K562 (cell line): ENCODE measurements around the gene ADGRE2.

Source experiments
- CEBPB ChIP-seq: fragments of 450-650 bp; IDR thresholded peaks from 2 replicates; pipeline ENCODE4 v1.6.1; 2016; ENCODE audit warnings: missing genetic modification characterization, missing compliant biosample characterization
- CTCF ChIP-seq, 3 experiments: IDR thresholded peaks in 2 of 3; conservative IDR thresholded peaks in 1 of 3; 2 replicates each; pipeline ENCODE4 v1.5.1; 2011 to 2012; ENCODE audit warnings: low read length in 3 of 3, mild to moderate bottlenecking in 3 of 3, control low read depth in 2 of 3, improper control_type of control experiment in 1 of 3, inconsistent platforms in 1 of 3, low read depth in 1 of 3, mixed read lengths in 1 of 3, moderate library complexity in 1 of 3; ENCODE audit not compliant: insufficient read depth in 2 of 3
- KLF1 ChIP-seq: fragments of 450-650 bp; IDR thresholded peaks from 2 replicates; pipeline ENCODE4 v1.6.1; 2016; ENCODE audit warnings: missing genetic modification characterization, missing compliant biosample characterization
- NFYB ChIP-seq: IDR thresholded peaks from 2 replicates; pipeline ENCODE4 v1.6.1; 2011; ENCODE audit warnings: mild to moderate bottlenecking, moderate library complexity; ENCODE audit not compliant: insufficient read length; ENCODE audit errors: extremely low read depth
- POLR2A ChIP-seq: fragments of 450-650 bp; conservative IDR thresholded peaks from 2 replicates; pipeline ENCODE4 v1.6.1; 2016
- RBBP5 ChIP-seq: fragments of 200-600 bp; sonication (generic); IDR thresholded peaks from 2 replicates; pipeline ENCODE4 v1.6.1; 2012; ENCODE audit warnings: borderline replicate concordance, mild to moderate bottlenecking, low read length, control low read depth, inconsistent platforms; ENCODE audit not compliant: insufficient read depth, poor library complexity, severe bottlenecking
- SP1 ChIP-seq: sonication (generic); formaldehyde crosslinking; IDR thresholded peaks from 2 replicates; pipeline ENCODE4 v1.8.1; 2022; ENCODE audit warnings: mild to moderate bottlenecking, missing genetic modification reagents
- YY1 ChIP-seq, 3 experiments: IDR thresholded peaks; 2 replicates each; pipeline ENCODE4 v1.6.1; 2011; ENCODE audit warnings: low read length in 2 of 3, mild to moderate bottlenecking in 2 of 3, moderate library complexity in 2 of 3, borderline replicate concordance in 1 of 3, control low read depth in 1 of 3, low read depth in 1 of 3; ENCODE audit not compliant: insufficient read depth in 3 of 3, insufficient replicate concordance in 2 of 3, control insufficient read depth in 1 of 3, insufficient read length in 1 of 3; ENCODE audit errors: extremely low read depth in 1 of 3
- ZBTB12 ChIP-seq: fragments of 250-450 bp; sonication (Bioruptor Pico); IDR thresholded peaks from 2 replicates; pipeline ENCODE4 v1.4.0; 2020

- no peak for TF ChIP-seq ZBTB12 (CRISPR knock-in tag)
- TF ChIP-seq YY1 (IDR thresholded peaks at IDR 0.05; ENCODE audit: borderline replicate concordance in 1 of 3, control insufficient read depth in 1 of 3, extremely low read depth in 1 of 3, insufficient read depth in 3 of 3, insufficient read length in 1 of 3, insufficient replicate concordance in 2 of 3, low read depth in 1 of 3, low read length in 2 of 3), result no peak
- TF ChIP-seq SP1, result no peak
- TF ChIP-seq CEBPB, result no peak
- no peak for TF ChIP-seq POLR2A
- TF ChIP-seq NFYB, result no peak
- no peak for TF ChIP-seq RBBP5
- TF ChIP-seq CTCF (IDR thresholded peaks at IDR 0.05 in 2 of 3, conservative IDR thresholded peaks at IDR 0.05 in 1 of 3; ENCODE audit: insufficient read depth in 2 of 3, low read depth in 1 of 3, low read length in 3 of 3), result no peak
- no peak for TF ChIP-seq KLF1 (tag)
These were observed 20.4 kb upstream of the ADGRE2 start for GRCh38 chr19:14798760-14799159.
